ENCODE measurements around the gene CASKIN2.

- no peak for TF ChIP-seq POLR2A (IDR thresholded peaks at IDR 0.05; ENCODE audit: low read length)
- TF ChIP-seq GATA1 (IDR thresholded peaks at IDR 0.05; ENCODE audit: low read depth, low read length) = no peak
These were observed 50.3 kb downstream of the CASKIN2 start for GRCh38 chr17:75465039-75465438.

All from erythroblast (primary cell).